CD14-positive monocyte (primary cell): ENCODE measurements around the gene DPPA2. TPM values are rescaled to one million over a fixed set of nuclear protein-coding genes. Genes with fewer than 3 reads are reported as not detected.

Source experiments
- DNase-seq, 3 donors: peaks; one replicate each; pipeline ENCODE4 v3.0.0-alpha.2; 2011 to 2022
- H2AFZ ChIP-seq: 2 replicates; pipeline ENCODE4 v1.6.0; 2012; ENCODE audit warnings: mild to moderate bottlenecking, low read depth, low read length, inconsistent platforms; ENCODE audit not compliant: insufficient read depth, poor library complexity, severe bottlenecking
- H3K27ac ChIP-seq, 2 donors: 1 replicate in 1 of 2; 2 replicates in 1 of 2; pipeline ENCODE4 v1.5.1; 2012 to 2013; ENCODE audit warnings: low read length in 2 of 2, control low read depth in 1 of 2, inconsistent platforms in 1 of 2, low read depth in 1 of 2, mild to moderate bottlenecking in 1 of 2
- H3K27me3 ChIP-seq, 2 donors: one replicate each; pipeline versions ENCODE4 v1.6.0 to v1.6.1; 2011 to 2013; ENCODE audit warnings: low read length in 2 of 2; ENCODE audit not compliant: control insufficient read depth in 2 of 2, insufficient read depth in 2 of 2
- H3K36me3 ChIP-seq, 2 donors: replicated peaks in 1 of 2; 1 replicate in 1 of 2; 2 replicates in 1 of 2; pipeline versions ENCODE4 v1.5.1 to v1.6.1; 2012 to 2013; ENCODE audit warnings: low read length in 2 of 2, control low read depth in 1 of 2, inconsistent platforms in 1 of 2, mild to moderate bottlenecking in 1 of 2; ENCODE audit not compliant: insufficient read depth in 2 of 2, control insufficient read depth in 1 of 2
- H3K4me1 ChIP-seq, 2 donors: 1 replicate in 1 of 2; 2 replicates in 1 of 2; pipeline versions ENCODE4 v1.5.1 to v1.6.1; 2012 to 2013; ENCODE audit warnings: low read length in 2 of 2, control low read depth in 1 of 2, inconsistent platforms in 1 of 2, mild to moderate bottlenecking in 1 of 2, moderate library complexity in 1 of 2; ENCODE audit not compliant: insufficient read depth in 2 of 2, control insufficient read depth in 1 of 2
- H3K4me2 ChIP-seq: replicated peaks from 2 replicates; pipeline ENCODE3; 2012; ENCODE audit warnings: low read length, moderate library complexity, mild to moderate bottlenecking; ENCODE audit not compliant: poor library complexity, severe bottlenecking; ENCODE audit errors: extremely low read depth
- H3K4me3 ChIP-seq, 3 experiments: fragments of 200-600 bp in 1 of 3; sonication (generic) in 1 of 3; replicated peaks in 1 of 3; 1 replicate in 2 of 3; 2 replicates in 1 of 3; pipeline ENCODE4 v1.5.1; 2011 to 2013; ENCODE audit warnings: low read length in 3 of 3, mild to moderate bottlenecking in 3 of 3, control low read depth in 2 of 3, low read depth in 2 of 3, inconsistent platforms in 1 of 3, moderate library complexity in 1 of 3
- H3K79me2 ChIP-seq: 2 replicates; pipeline ENCODE4 v1.6.0; 2012; ENCODE audit warnings: mild to moderate bottlenecking, control low read depth, inconsistent platforms, low read length, moderate library complexity; ENCODE audit not compliant: insufficient read depth
- H3K9ac ChIP-seq: 2 replicates; pipeline ENCODE4 v1.6.0; 2017; ENCODE audit warnings: low read length, mild to moderate bottlenecking; ENCODE audit not compliant: insufficient read depth, poor library complexity, severe bottlenecking
- H3K9me3 ChIP-seq, 2 donors: replicated peaks in 1 of 2; 1 replicate in 1 of 2; 2 replicates in 1 of 2; pipeline versions ENCODE4 v1.5.1 to v1.6.1; 2012 to 2013; ENCODE audit warnings: low read length in 2 of 2, control low read depth in 1 of 2; ENCODE audit not compliant: control insufficient read depth in 1 of 2, insufficient read depth in 1 of 2
- H4K20me1 ChIP-seq: 2 replicates; pipeline ENCODE4 v1.6.0; 2012; ENCODE audit warnings: mild to moderate bottlenecking, low read length, control low read depth, moderate library complexity; ENCODE audit not compliant: insufficient read depth
- H3K27ac Mint-ChIP-seq, 7 donors: one replicate each; pipeline ENCODE4 v1.8.0; 2020; ENCODE audit warnings: mild to moderate bottlenecking in 7 of 7, mixed read lengths in 7 of 7, moderate library complexity in 6 of 7, inconsistent platforms in 2 of 7
- H3K27me3 Mint-ChIP-seq, 3 donors: one replicate each; pipeline ENCODE4 v1.8.0; 2021 to 2022; ENCODE audit warnings: low read depth in 3 of 3, mild to moderate bottlenecking in 3 of 3, mixed read lengths in 3 of 3, moderate library complexity in 3 of 3, inconsistent platforms in 1 of 3
- H3K36me3 Mint-ChIP-seq, 2 donors: one replicate each; pipeline ENCODE4 v1.8.0; 2020; ENCODE audit warnings: mixed read lengths in 2 of 2, inconsistent platforms in 1 of 2, mild to moderate bottlenecking in 1 of 2
- H3K4me1 Mint-ChIP-seq: one replicate; pipeline ENCODE4 v1.8.0; 2020; ENCODE audit warnings: mild to moderate bottlenecking, mixed read lengths
- H3K4me3 Mint-ChIP-seq, 2 donors: one replicate each; pipeline ENCODE4 v1.8.0; 2020; ENCODE audit warnings: mild to moderate bottlenecking in 2 of 2, mixed read lengths in 2 of 2, moderate library complexity in 1 of 2
- H3K9me3 Mint-ChIP-seq, 7 donors: one replicate each; pipeline ENCODE4 v1.8.0; 2020 to 2022; ENCODE audit warnings: mixed read lengths in 7 of 7, mild to moderate bottlenecking in 6 of 7, moderate library complexity in 6 of 7, inconsistent platforms in 2 of 7
- CTCF ChIP-seq: fragments of 200-600 bp; IDR thresholded peaks from one replicate; pipeline ENCODE4 v1.8.0; 2022; ENCODE audit warnings: antibody characterized with exemption, mild to moderate bottlenecking
- WGBS: methylation state at CpG from one replicate; pipeline ENCODE4 v1.1.5; 2013; ENCODE audit warnings: missing lambda C conversion rate; ENCODE audit not compliant: insufficient coverage; 5-methylcytosine and 5-hydroxymethylcytosine counted together
- intact Hi-C, 2 donors: fragments of 100-400 bp; cut with micrococcal nuclease; formaldehyde crosslinking; loops; one replicate each; pipeline versions ENCODE4 v1.15.0 to v1.15.1; 2023
- polyA plus RNA-seq, 3 donors: library from polyadenylated mRNA; depleted of rRNA in 1 of 3; unstranded in 2 of 3; stranded (reverse) in 1 of 3; fragments of 300-500 nt in 2 of 3; fragments of >200 nt in 1 of 3; fragmentation: Illumina TruSeq in 2 of 3; gene quantifications; 1 replicate in 2 of 3; 2 replicates in 1 of 3; pipeline ENCODE4 v1.2.3, GENCODE V29; 2012 to 2021

Gene DPPA2
- polyA plus RNA-seq, 3 donors, result not detected

- intact Hi-C loops, result no loop called here
- Mint-ChIP-seq H3K27ac (no peak overlapping the region), H3K4me3 (no peak overlapping the region), H3K4me1 (peaks cover 7% of the 10 kb centered on the region), H3K9me3 (peaks cover 0 to 4% (median 0%) of the 10 kb centered on the region in 7 donors), H3K36me3 (no peaks in the 10 kb centered on the region), H3K27me3 (no peaks in the 10 kb centered on the region)
- Histone ChIP-seq H3K4me1 (no peaks in the 10 kb centered on the region), H3K36me3 (no peaks in the 10 kb centered on the region), H3K4me2 (no peak overlapping the region), H3K79me2 (no peaks in the 10 kb centered on the region), H2AFZ (no peak overlapping the region), H3K27me3 (no peaks in the 10 kb centered on the region), H3K9ac (no peak overlapping the region), H3K27ac (no peak overlapping the region), H4K20me1 (no peaks in the 10 kb centered on the region), H3K4me3 (no peak overlapping the region), H3K9me3 (no peaks in the 10 kb centered on the region)
- WGBS, result 100% methylated on average over 1 of the region's 2 CpGs
- DNase-seq, result no peak
- TF ChIP-seq CTCF, result no peak
Measured at GRCh38 chr3:109265295-109265694, 51.0 kb downstream of the DPPA2 start.

- intact Hi-C loops, result no loop called here
- no peak for DNase-seq
- H3K27me3 Mint-ChIP-seq, result no peaks in the 10 kb centered on the region
- no peak overlapping the region for H3K4me2 ChIP-seq
- H3K4me3 Mint-ChIP-seq, result no peak overlapping the region
- no peaks in the 10 kb centered on the region for H3K36me3 Mint-ChIP-seq
- no peak overlapping the region for H3K27ac Mint-ChIP-seq
- no peak overlapping the region for H3K9ac ChIP-seq
- no peak for TF ChIP-seq CTCF
- no peak overlapping the region for H3K4me3 ChIP-seq
- H3K27ac ChIP-seq, result no peak overlapping the region
- peaks cover 0 to 13% (median 6%) of the 10 kb centered on the region in 7 donors for H3K9me3 Mint-ChIP-seq
- no peaks in the 10 kb centered on the region for H3K79me2 ChIP-seq
- H3K4me1 ChIP-seq, result no peaks in the 10 kb centered on the region
- no peaks in the 10 kb centered on the region for H3K27me3 ChIP-seq
- H3K36me3 ChIP-seq, result no peaks in the 10 kb centered on the region
- no peaks in the 10 kb centered on the region for H4K20me1 ChIP-seq
- H3K9me3 ChIP-seq, result peaks cover 0 to 5% of the 10 kb centered on the region in 2 donors
- H2AFZ ChIP-seq, result no peak overlapping the region
- peaks cover 3% of the 10 kb centered on the region for H3K4me1 Mint-ChIP-seq
- WGBS, result 0% methylated on average over 1 of the region's 2 CpGs
Measured at GRCh38 chr3:109257269-109257668, 59.0 kb downstream of the DPPA2 start.
